ENCODE results near the gene RASGEF1B. TPM values are rescaled to one million over a fixed set of nuclear protein-coding genes. Genes with fewer than 3 reads are reported as not detected.

RASGEF1B gene
- total and polyA plus RNA-seq, 2 of the 4 experiments (the other 2 are of a cell fraction) = 0.09 to 0.36 TPM

- Histone ChIP-seq H3K27me3 (ENCODE audit: control insufficient read depth, insufficient read depth, low read length) (peaks cover 17% of the 10 kb centered on the region), H4K20me1 (ENCODE audit: insufficient read depth, low read length) (no peaks in the 10 kb centered on the region), H3K9me1 (ENCODE audit: insufficient read depth, low read length) (no peaks in the 10 kb centered on the region), H2BK15ac (ENCODE audit: low read depth, low read length) (no peak overlapping the region), H3K14ac (replicated peaks; ENCODE audit: low read depth, low read length) (no peak overlapping the region), H3K4me3 (ENCODE audit: insufficient read depth, low read depth, low read length) (no peak overlapping the region), H3K23ac (ENCODE audit: low read depth, low read length) (no peak overlapping the region), H3K18ac (ENCODE audit: low read depth, low read length) (no peak overlapping the region), H3K4ac (ENCODE audit: low read depth, low read length) (no peak overlapping the region), H4K91ac (ENCODE audit: insufficient read depth, low read depth, low read length) (no peak overlapping the region), H3K56ac (ENCODE audit: extremely low read depth, insufficient read depth, low read length) (no peak overlapping the region), H3K4me2 (ENCODE audit: low read depth, low read length) (no peak overlapping the region), H2AK9ac (replicated peaks; ENCODE audit: low read depth, low read length, poor library complexity) (no peak overlapping the region), H2BK120ac (ENCODE audit: low read depth, low read length) (no peak overlapping the region), H4K5ac (ENCODE audit: low read depth, low read length) (no peak overlapping the region), H2BK20ac (ENCODE audit: low read depth, low read length) (no peak overlapping the region), H3K4me1 (ENCODE audit: control insufficient read depth, insufficient read depth, low read length) (no peaks in the 10 kb centered on the region), H2AK5ac (ENCODE audit: low read depth, low read length) (no peak overlapping the region), H3K79me1 (ENCODE audit: low read depth in 1 of 2, low read length in 2 of 2) (no peaks in the 10 kb centered on the region), H3K9me3 (ENCODE audit: control insufficient read depth, insufficient read depth, low read length) (no peaks in the 10 kb centered on the region), H3K36me3 (ENCODE audit: control insufficient read depth, insufficient read depth, low read length) (no peaks in the 10 kb centered on the region), H3K27ac (ENCODE audit: insufficient read depth, low read length) (no peak overlapping the region), H3K9ac (ENCODE audit: low read depth, low read length) (no peak overlapping the region), H4K8ac (ENCODE audit: low read depth in 2 of 2, low read length in 2 of 2) (no peak overlapping the region), H2BK5ac (ENCODE audit: low read depth, low read length, poor library complexity, severe bottlenecking) (no peak overlapping the region), H2AFZ (replicated peaks; ENCODE audit: low read length, poor library complexity) (no peak overlapping the region)
- ChIA-PET CTCF (interaction anchor here (0.7 kb wide), 2 partner anchors 286 to 1284 kb away, joined by 3 to 6 read pairs; no protein-coding TSS in a partner anchor), POLR2A (ENCODE audit: unreplicated experiment) (no interaction called here)
- intact Hi-C loops (cut with micrococcal nuclease) = no loop called here
- TF ChIP-seq CEBPB (IDR thresholded peaks at IDR 0.05; ENCODE audit: low read depth, low read length) (no peak), CHD1 (IDR thresholded peaks at IDR 0.05; ENCODE audit: low read depth, low read length) (no peak), RCOR1 (IDR thresholded peaks at IDR 0.05; ENCODE audit: insufficient replicate concordance, low read length) (no peak), POLR2A (IDR thresholded peaks at IDR 0.05; ENCODE audit: low read depth, low read length) (no peak), NFE2L2 (IDR thresholded peaks at IDR 0.05; ENCODE audit: low read depth, low read length) (no peak), MXI1 (IDR thresholded peaks at IDR 0.05; ENCODE audit: borderline replicate concordance, low read depth, low read length) (no peak), SMC3 (IDR thresholded peaks at IDR 0.05; ENCODE audit: low read depth, low read length) (no peak), ELK1 (IDR thresholded peaks at IDR 0.05; ENCODE audit: borderline replicate concordance, low read depth, low read length) (no peak), RAD21 (IDR thresholded peaks at IDR 0.05; ENCODE audit: low read length) (no peak), MAFK (IDR thresholded peaks at IDR 0.05; ENCODE audit: low read depth, low read length) (no peak)
- in situ Hi-C loops (cut with MboI; ENCODE audit: low sequenced_read_pairs) = no loop called here
- BruUV-seq (replicated peaks) = no TSS peak
- no peak for DNase-seq
- dilution Hi-C loops (cut with HindIII; ENCODE audit: low sequenced_read_pairs, unreplicated experiment) = no loop called here
- ATAC-seq (ENCODE audit: low read depth) = no peak
- no CpG with 5 or more reads among the region's 3 CpGs for WGBS, 2 experiments (ENCODE audit: extremely low coverage in 2 of 2, insufficient read length in 1 of 2)
Measured at GRCh38 chr4:81499840-81500239, 28.1 kb upstream of the RASGEF1B start.

All from IMR-90 (cell line).